RWPE1 (cell line): ENCODE data around the gene CASTOR2.

Experiments used
- CTCF ChIA-PET: fragments of 350-600 bp; sonication (Branson Sonifier 250); formaldehyde crosslinking; extraction: SDS; loops from one replicate; lab custom pipeline; 2021; lab: Yijun Ruan, JAX
- POLR2A ChIA-PET: fragments of 400-600 bp; formaldehyde crosslinking; extraction: SDS; loops from one replicate; lab custom pipeline; 2020; ENCODE audit warnings: antibody characterized with exemption; ENCODE audit not compliant: low non-redundant PET; lab: Yijun Ruan, JAX
- DNase-seq: peaks from one replicate; pipeline ENCODE4 v3.0.0; 2012; ENCODE audit warnings: low spot score
- H3K27ac ChIP-seq: fragments of 450-650 bp; 2 replicates; pipeline ENCODE4 v1.5.1; 2017
- TF ChIP-seq, protein P1 (sequence below): fragments of 450-650 bp; conservative IDR thresholded peaks from 2 replicates; pipeline ENCODE4 v1.5.1; 2017; ENCODE audit warnings: low read depth, mild to moderate bottlenecking

CASTOR2 gene

DNA sequence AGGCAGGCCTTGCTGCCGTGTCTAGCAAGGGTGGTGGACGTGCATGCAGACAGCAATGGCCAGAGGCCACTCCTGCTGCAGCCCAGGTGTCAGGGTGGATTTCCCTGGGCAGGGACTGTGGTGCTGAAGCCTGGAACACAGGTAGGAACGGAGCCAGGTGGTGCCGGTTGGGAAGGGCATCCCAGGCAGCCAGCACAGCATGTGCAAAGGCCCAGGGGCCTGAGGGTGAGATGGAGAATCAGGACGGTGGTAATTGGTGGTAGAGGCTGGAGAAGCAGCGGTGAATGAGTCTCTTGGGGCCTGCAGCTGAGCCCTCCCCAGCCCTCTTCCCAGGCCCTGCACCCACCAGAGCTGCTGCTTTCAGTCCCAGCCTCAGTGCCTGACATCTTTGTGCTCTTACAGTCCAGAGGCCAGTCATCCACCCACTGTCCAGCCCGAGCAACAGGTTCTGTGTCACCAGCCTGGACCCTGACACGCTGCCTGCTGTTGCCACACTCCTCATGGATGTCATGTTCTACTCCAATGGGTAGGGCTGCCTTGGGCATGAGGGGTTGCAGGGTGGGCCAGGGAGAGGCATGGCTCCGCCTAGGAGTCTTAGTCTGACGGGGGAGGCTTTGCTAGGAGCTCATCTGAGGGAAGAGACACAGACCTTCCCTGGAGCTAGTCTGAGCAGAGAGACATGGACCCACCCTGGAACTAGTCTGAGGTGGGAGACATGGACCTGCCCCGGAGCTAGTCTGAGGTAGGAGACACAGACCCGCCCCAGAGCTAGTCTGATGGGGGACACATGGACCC, 54.3 kb downstream of the CASTOR2 start:
- POLR2A ChIA-PET: no interaction called here
- no peak for DNase-seq
- CTCF ChIA-PET: no interaction called here
- H3K27ac ChIP-seq: no peak overlapping the region
- TF ChIP-seq, protein P1, sequence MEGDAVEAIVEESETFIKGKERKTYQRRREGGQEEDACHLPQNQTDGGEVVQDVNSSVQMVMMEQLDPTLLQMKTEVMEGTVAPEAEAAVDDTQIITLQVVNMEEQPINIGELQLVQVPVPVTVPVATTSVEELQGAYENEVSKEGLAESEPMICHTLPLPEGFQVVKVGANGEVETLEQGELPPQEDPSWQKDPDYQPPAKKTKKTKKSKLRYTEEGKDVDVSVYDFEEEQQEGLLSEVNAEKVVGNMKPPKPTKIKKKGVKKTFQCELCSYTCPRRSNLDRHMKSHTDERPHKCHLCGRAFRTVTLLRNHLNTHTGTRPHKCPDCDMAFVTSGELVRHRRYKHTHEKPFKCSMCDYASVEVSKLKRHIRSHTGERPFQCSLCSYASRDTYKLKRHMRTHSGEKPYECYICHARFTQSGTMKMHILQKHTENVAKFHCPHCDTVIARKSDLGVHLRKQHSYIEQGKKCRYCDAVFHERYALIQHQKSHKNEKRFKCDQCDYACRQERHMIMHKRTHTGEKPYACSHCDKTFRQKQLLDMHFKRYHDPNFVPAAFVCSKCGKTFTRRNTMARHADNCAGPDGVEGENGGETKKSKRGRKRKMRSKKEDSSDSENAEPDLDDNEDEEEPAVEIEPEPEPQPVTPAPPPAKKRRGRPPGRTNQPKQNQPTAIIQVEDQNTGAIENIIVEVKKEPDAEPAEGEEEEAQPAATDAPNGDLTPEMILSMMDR: no peak

GRCh38 chr7:75019800-75020199, 55.3 kb downstream of the CASTOR2 start:
- DNase-seq: no peak
- H3K27ac ChIP-seq: no peak overlapping the region
- TF ChIP-seq, protein P1: no peak
- ChIA-PET CTCF (no interaction called here), POLR2A (no interaction called here)

DNA sequence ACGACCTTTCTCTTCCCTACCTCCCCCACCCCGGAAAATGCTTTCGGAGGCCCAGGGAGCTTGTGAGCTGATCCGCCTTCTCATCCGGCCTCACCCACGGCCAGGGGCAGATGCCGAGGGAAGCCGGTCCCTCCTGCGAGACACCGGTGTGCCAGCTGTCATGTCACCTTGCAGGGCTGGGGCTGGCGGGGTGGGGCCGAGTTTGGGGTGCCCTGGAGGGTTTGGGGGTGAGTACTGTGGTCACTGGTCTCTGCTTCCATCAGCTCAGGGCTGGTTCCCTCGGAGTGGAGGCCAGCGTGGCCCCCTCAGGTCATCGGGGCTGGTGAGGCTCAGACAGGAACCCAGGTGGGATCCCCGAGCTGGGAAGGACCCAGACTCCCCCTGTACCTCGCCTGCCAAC, 60.4 kb downstream of the CASTOR2 start:
- TF ChIP-seq, protein P1: no peak
- H3K27ac ChIP-seq: 0 out of 2 replicates have a peak overlapping the region, but pooled peaks have one; percentile 3
- ChIA-PET CTCF (interaction anchor here (0.7 kb wide), 1 partner anchor 21 kb away, joined by 3 read pairs; no protein-coding TSS in a partner anchor), POLR2A (no interaction called here)
- DNase-seq: no peak

GRCh38 chr7:75028299-75028698, 63.8 kb downstream of the CASTOR2 start:
- ChIA-PET CTCF (no interaction called here), POLR2A (no interaction called here)
- no peak for DNase-seq
- TF ChIP-seq, protein P1: no peak
- no peak overlapping the region for H3K27ac ChIP-seq

GRCh38 chr7:75033064-75033463, 68.6 kb downstream of the CASTOR2 start:
- H3K27ac ChIP-seq: no peak overlapping the region
- TF ChIP-seq, protein P1: no peak; the same call in 1 of the 2 replicates
- DNase-seq: no peak
- CTCF ChIA-PET: interaction anchor here (1.5 kb wide), 1 partner anchor 13 kb away, joined by 6 read pairs; no protein-coding TSS in a partner anchor
- POLR2A ChIA-PET: no interaction called here

DNA sequence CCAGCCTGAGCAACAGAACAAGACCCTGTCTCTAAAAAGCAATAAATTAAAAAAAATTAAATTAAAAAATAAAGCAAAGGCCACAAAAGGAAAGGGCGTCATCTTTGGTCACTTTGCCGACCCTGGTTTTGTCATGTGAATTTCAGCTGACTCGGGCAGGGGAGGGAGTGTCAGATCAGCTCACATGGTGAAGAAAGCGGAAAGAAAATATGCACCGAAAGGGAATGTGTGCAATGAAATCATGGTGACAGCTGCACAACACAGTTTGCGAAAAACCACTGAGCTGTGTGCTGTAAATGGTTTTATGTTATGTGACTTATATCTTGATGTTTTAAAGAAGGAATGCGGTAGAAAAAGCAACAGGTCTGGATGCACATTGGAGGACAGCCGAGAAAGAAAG, 69.3 kb downstream of the CASTOR2 start:
- TF ChIP-seq, protein P1: no peak
- ChIA-PET CTCF (no interaction called here), POLR2A (no interaction called here)
- no peak overlapping the region for H3K27ac ChIP-seq
- DNase-seq: no peak
